WERI-Rb-1 (cell line): Measurements from ENCODE around the gene SLC22A8.

Experiments used
- DNase-seq: peaks from one replicate; pipeline ENCODE4 v3.0.0-alpha.2; 2020
- H3K27ac ChIP-seq: fragments of 250-450 bp; sonication (Bioruptor Pico); 2 replicates; pipeline ENCODE4 v1.5.1; 2020; ENCODE audit warnings: mild to moderate bottlenecking, moderate library complexity
- H3K27me3 ChIP-seq: fragments of 250-450 bp; sonication (Bioruptor Pico); 2 replicates; pipeline ENCODE4 v1.5.1; 2021; ENCODE audit warnings: mild to moderate bottlenecking, low read depth, moderate library complexity; ENCODE audit not compliant: insufficient read depth, severe bottlenecking
- H3K36me3 ChIP-seq: fragments of 250-450 bp; sonication (Bioruptor Pico); 2 replicates; pipeline ENCODE4 v1.5.1; 2020; ENCODE audit warnings: mild to moderate bottlenecking, moderate library complexity
- H3K4me3 ChIP-seq: 2 replicates; pipeline ENCODE4 v1.5.1; 2011; ENCODE audit warnings: low read depth, mild to moderate bottlenecking, control low read depth, low read length
- H3K9me3 ChIP-seq: fragments of 250-450 bp; sonication (Bioruptor Pico); 2 replicates; pipeline ENCODE4 v1.5.1; 2021; ENCODE audit warnings: mild to moderate bottlenecking, moderate library complexity; ENCODE audit not compliant: severe bottlenecking
- TF ChIP-seq, protein P1 (sequence below): IDR thresholded peaks from 2 replicates; pipeline ENCODE4 v1.5.1; 2011; ENCODE audit warnings: low read depth, mild to moderate bottlenecking, control low read depth, inconsistent platforms, low read length

Gene SLC22A8

DNA sequence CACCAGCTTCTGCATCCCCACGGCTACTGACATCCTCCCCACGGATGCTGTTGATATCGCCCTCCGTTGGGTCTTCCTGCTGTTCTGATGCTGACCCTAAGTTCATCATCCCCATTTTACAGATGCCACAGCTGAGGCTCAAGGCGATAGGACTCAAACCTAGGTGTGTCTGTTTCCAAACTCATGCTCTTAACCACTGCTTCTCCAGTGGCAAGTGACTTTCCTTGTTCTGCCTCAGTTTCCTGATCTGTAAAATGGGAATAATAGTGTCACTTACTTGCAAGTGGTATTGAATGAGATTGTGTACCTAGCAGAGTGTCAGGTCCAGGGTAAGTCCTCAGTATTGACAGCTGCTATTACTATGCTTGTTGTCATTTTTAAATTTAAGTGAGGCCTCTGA, 16.5 kb downstream of the SLC22A8 start:
- H3K27me3 ChIP-seq, result no peaks in the 10 kb centered on the region
- H3K9me3 ChIP-seq, result no peaks in the 10 kb centered on the region
- TF ChIP-seq, protein P1, sequence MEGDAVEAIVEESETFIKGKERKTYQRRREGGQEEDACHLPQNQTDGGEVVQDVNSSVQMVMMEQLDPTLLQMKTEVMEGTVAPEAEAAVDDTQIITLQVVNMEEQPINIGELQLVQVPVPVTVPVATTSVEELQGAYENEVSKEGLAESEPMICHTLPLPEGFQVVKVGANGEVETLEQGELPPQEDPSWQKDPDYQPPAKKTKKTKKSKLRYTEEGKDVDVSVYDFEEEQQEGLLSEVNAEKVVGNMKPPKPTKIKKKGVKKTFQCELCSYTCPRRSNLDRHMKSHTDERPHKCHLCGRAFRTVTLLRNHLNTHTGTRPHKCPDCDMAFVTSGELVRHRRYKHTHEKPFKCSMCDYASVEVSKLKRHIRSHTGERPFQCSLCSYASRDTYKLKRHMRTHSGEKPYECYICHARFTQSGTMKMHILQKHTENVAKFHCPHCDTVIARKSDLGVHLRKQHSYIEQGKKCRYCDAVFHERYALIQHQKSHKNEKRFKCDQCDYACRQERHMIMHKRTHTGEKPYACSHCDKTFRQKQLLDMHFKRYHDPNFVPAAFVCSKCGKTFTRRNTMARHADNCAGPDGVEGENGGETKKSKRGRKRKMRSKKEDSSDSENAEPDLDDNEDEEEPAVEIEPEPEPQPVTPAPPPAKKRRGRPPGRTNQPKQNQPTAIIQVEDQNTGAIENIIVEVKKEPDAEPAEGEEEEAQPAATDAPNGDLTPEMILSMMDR, result no peak

DNA sequence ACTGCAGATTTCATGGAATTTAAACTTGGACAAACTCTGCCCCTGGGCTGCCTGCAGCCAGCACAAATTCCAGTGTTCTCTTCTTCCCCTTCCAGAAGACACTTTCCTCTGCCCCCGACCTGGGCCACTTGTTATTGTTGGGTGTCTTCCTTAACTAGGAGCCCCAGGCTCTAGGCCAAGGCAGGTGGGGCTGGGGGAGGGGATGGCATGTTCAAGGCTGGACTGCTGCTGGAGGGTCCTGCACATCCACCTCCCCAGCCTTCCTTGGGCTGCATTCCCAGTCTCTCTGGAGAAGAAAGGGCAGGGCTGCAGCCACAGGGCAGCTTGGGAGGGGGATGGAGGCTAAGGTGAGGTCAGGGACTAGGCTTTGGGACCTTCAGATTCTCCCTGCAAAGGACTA, 19.4 kb downstream of the SLC22A8 start:
- no peak overlapping the region for H3K27ac ChIP-seq
- no peaks in the 10 kb centered on the region for H3K36me3 ChIP-seq
- DNase-seq, result no peak
- TF ChIP-seq, protein P1, result no peak
- no peak overlapping the region for H3K4me3 ChIP-seq
- no peaks in the 10 kb centered on the region for H3K27me3 ChIP-seq
- H3K9me3 ChIP-seq, result no peaks in the 10 kb centered on the region

More for the DNA sequence above, 16.5 kb downstream of the SLC22A8 start:
- DNase-seq, result no peak
- Histone ChIP-seq H3K36me3 (no peaks in the 10 kb centered on the region), H3K27ac (no peak overlapping the region), H3K4me3 (no peak overlapping the region)

DNA sequence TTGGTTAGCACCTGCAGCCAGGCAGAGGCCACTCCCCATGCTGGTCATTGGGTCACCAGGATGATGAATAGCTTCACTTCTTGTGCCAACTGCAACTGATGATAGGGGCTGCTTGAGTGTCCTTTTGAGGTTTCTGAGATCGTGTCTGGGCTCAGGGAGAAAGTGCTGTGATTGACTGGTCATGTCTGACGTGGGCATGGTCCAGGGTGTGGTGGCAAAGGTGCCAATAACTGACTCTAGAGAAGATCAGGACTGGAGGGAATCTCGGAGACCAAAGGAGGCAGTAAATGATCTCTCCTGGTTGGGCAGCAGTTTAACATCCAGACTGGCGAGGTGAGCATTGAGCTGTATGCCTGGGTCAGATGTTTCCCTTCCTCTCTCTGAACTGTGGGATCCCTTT, 20.9 kb downstream of the SLC22A8 start:
- Histone ChIP-seq H3K27me3 (no peaks in the 10 kb centered on the region), H3K27ac (no peak overlapping the region), H3K4me3 (no peak overlapping the region), H3K9me3 (no peaks in the 10 kb centered on the region), H3K36me3 (no peaks in the 10 kb centered on the region)
- TF ChIP-seq, protein P1, result no peak
- DNase-seq, result no peak

DNA sequence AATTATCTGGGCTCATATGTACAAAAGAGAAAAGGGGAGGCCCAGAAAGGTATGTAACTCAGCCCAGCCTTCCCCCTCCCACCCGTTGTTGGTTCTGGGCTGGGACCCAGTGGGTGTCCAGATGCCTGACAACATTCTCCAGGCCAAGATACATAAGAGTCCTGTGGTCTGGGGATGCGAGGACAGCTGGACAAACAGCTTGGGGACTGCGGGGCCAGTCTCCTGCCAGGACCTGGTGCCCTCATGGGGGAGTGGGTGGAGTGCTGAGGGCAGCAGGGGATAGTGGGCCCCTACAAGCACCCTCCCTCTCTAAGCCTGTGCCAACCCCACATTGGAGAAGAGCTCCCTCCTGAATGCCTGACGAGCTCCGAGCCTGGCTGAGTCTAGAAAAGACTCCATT, 27.4 kb downstream of the SLC22A8 start:
- H3K27ac ChIP-seq, result no peak overlapping the region
- H3K27me3 ChIP-seq, result no peaks in the 10 kb centered on the region
- H3K9me3 ChIP-seq, result no peaks in the 10 kb centered on the region
- TF ChIP-seq, protein P1, result no peak
- DNase-seq, result no peak
- no peaks in the 10 kb centered on the region for H3K36me3 ChIP-seq
- H3K4me3 ChIP-seq, result no peak overlapping the region

DNA sequence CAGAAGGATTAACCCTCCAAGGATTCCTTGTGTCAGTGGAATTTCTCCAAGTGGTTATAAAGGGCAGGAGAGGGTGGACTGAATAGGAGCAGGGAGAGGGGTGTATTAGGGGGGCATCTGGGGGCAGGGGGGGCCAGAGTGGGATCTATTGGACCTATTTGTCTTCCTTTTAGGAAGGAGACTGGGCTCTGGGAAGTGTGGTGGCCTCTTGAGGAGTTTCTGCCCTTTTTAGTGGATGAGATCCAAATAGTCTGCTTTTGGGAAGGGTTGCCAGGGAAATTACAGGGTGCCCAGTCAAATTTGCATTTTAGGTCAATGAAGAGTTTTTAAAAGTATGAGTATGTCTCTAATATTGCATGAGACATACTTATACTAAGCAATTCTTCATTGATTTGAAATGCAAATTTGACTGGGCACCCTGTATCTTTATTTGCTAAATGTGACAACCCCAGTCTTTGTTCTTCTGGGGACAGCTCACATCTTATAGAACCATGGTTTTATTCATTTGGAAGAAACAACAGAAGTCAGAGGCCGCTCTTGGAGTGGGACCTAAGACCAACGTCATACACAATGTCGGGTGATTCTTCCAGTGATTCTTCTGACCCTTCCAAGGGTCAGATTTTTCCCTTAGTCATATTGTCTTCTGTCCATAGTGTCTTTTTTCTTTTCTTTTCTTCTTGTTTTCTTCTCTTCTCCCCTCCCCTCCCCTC, 30.4 kb downstream of the SLC22A8 start:
- Histone ChIP-seq H3K9me3 (no peaks in the 10 kb centered on the region), H3K4me3 (no peak overlapping the region), H3K36me3 (no peaks in the 10 kb centered on the region), H3K27me3 (no peaks in the 10 kb centered on the region), H3K27ac (no peak overlapping the region)
- no peak for DNase-seq
- TF ChIP-seq, protein P1, result no peak

DNA sequence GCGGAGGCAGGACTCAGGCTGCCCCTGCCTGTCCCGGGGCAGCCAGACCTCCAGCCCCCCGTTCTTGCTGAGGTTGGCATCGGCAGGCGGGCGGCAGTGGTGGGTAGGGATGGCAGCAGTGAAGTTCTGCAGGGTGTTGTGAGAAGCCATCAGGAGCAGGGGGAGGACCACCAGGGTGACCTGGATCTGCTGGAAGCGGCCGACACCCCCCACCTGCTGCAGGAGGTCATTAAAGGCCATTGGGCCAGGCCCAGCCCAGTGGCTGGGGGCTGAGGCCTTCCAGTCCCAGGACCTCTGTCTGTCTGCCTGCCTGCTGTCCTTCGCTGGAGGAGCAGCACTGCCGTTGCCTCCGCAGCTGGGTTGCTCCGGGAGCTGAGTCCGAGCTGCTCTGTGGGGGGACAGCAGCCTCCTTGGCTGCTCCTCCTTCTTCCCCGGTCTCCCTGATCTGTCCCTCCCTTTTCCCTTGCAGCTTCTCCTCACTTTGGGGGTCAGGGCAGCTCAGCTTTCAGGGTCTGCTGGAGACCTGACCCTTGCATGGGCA, 31.1 kb downstream of the SLC22A8 start, which contains the start of gene SLC22A6:
Gene SLC22A6, minus strand, starts transcription at position 517 of the 541 bp plus-strand sequence. Its CDS starts 277 bp downstream, at position 240.
- TF ChIP-seq, protein P1, result no peak
- no peak within 1 kb of the TSS for H3K4me3 ChIP-seq
- no peaks in the 10 kb centered on the region for H3K27me3 ChIP-seq
- no peaks in the 10 kb centered on the region for H3K36me3 ChIP-seq
- no peak for DNase-seq
- no peak within 1 kb of the TSS for H3K27ac ChIP-seq
- no peaks in the 10 kb centered on the region for H3K9me3 ChIP-seq
